Activated CD4-positive, alpha-beta T cell treated with anti-CD3 and anti-CD28 coated beads, Interleukin-2, amount 50 U/mL, for 1 hour (primary cell): ENCODE data around the gene TNKS1BP1.
"Not testable (repeated sequence)": the region's sequence is repeated elsewhere in the genome, so short reads cannot be mapped to it uniquely, and the experiment has no call there.

Experiments used
- DNase-seq: peaks from one replicate; pipeline ENCODE4 v3.0.0-alpha.2; 2020

Gene TNKS1BP1, protein sequence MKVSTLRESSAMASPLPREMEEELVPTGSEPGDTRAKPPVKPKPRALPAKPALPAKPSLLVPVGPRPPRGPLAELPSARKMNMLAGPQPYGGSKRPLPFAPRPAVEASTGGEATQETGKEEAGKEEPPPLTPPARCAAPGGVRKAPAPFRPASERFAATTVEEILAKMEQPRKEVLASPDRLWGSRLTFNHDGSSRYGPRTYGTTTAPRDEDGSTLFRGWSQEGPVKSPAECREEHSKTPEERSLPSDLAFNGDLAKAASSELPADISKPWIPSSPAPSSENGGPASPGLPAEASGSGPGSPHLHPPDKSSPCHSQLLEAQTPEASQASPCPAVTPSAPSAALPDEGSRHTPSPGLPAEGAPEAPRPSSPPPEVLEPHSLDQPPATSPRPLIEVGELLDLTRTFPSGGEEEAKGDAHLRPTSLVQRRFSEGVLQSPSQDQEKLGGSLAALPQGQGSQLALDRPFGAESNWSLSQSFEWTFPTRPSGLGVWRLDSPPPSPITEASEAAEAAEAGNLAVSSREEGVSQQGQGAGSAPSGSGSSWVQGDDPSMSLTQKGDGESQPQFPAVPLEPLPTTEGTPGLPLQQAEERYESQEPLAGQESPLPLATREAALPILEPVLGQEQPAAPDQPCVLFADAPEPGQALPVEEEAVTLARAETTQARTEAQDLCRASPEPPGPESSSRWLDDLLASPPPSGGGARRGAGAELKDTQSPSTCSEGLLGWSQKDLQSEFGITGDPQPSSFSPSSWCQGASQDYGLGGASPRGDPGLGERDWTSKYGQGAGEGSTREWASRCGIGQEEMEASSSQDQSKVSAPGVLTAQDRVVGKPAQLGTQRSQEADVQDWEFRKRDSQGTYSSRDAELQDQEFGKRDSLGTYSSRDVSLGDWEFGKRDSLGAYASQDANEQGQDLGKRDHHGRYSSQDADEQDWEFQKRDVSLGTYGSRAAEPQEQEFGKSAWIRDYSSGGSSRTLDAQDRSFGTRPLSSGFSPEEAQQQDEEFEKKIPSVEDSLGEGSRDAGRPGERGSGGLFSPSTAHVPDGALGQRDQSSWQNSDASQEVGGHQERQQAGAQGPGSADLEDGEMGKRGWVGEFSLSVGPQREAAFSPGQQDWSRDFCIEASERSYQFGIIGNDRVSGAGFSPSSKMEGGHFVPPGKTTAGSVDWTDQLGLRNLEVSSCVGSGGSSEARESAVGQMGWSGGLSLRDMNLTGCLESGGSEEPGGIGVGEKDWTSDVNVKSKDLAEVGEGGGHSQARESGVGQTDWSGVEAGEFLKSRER (N-terminal part only)

DNA sequence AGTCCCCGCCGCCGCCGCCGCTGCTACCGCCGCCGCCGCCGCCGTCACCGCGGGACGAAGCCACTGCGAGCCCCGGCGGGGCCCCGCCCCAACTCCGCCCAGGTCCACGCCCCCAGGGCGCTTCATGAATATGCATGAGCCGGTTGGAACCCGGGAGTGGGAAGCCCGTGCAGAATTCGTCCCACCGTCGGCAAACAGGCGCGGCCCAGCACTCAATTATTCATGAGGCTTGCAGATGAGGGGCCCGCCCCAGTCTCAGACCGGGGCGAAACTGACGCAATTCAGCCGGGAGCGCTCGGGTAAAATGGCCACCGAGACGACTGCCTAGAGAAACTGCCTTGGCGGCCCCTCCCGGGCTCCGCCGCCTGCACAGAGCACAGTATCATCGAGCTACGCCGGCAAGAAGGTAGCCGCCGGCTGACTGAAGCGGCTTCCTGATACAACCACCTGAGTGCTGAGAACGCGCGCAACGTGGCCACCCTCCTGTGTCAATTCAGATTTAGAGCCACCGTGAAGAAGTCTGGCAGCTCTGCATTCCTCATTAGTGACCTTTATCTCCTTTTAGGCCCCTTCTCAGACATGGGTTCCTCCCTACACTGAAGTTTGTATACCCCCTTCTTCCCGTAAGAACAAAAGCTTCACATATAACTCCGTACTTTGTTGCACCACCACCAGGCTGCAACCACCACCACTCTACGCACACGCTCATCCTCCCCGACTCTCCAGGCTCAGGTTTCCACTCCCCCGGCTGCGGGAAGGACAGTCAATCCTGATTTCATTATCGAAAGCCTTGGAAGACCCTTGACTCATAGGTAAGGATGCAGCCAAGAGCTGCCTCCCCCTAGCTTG lies at the start of gene TNKS1BP1:
TSS of gene TNKS1BP1 (minus strand) at position 67 of the 849 bp plus-strand sequence. CDS start 3,067 bp downstream, outside the sequence.
- DNase-seq, result peak; percentile 80

DNA sequence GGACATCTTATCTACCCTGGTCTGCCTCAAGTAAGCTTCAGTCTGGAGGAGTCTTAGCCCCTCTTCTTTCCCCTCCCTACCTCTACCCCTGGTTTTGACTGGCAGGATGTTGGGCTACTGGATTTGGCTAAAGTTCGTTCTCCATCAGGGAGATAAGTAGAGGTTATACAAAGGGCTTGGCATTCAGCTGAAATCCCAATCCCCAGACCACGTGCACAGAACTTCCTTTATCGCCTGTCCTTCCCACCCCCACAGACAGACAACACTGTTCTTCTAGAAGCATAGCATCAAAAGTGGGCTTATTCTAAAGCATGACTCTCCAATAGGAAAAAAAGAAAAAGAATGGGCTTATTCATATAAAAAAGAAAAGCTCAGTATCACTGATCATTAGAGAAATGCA lies 48.4 kb upstream of the TNKS1BP1 start:
- DNase-seq, result no peak

DNA sequence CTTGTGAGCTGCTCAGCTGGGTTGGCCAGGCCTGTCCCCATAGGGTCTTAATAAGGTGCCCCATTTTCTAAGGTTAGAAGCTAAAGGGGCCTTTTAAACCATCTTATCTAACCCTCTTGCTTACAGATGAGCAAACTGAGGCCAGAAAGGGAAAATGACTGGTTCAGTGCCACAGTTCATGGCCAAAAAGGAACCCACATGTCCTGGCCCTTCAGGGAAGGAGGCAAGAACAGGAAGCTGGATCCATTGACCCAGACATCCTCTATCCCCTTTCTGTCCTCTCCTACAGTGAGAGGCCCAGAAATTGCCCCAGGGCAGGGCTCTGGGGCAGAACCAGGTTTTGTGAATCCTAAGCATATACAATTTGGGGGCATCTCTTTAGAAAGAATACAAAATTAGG lies 46.2 kb upstream of the TNKS1BP1 start:
- no peak for DNase-seq

DNA sequence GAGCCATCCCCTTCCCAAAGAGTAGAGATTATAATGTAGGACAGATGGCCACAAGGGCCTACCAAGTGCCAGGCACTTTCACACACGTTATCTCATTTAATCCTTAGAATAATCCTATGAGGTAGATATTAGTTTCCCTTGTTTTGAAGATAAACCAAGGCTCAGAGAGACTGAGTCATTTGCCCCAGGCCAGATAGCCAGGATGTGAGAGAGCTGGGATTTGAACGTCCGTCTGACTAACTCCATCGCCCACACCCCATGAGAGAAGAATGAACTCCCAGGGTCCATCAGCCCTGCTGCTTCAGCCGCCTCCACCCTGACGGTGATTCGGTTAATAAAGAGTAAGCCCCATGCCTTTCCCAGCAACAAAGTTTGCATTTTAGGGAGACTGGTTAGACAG lies 45.5 kb upstream of the TNKS1BP1 start:
- no peak for DNase-seq

DNA sequence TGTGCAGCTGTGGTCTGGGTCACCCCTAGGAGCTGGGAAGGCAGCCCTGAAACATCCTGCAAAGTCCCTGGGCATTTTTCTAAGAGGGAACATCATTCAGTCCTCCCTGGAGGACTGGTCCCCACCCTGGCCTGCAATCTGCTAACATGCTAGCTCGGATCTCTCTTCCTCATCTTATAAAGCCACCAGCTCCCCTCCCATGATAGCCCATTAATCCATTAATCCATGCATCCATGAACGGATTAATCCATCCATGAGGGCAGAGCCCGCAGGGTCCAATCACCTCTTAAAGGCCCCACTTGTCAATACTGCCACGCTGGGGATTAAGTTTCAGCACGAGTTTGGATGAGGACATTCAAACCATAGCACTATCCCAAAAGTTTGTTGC lies 44.1 kb upstream of the TNKS1BP1 start:
- DNase-seq, result no peak

DNA sequence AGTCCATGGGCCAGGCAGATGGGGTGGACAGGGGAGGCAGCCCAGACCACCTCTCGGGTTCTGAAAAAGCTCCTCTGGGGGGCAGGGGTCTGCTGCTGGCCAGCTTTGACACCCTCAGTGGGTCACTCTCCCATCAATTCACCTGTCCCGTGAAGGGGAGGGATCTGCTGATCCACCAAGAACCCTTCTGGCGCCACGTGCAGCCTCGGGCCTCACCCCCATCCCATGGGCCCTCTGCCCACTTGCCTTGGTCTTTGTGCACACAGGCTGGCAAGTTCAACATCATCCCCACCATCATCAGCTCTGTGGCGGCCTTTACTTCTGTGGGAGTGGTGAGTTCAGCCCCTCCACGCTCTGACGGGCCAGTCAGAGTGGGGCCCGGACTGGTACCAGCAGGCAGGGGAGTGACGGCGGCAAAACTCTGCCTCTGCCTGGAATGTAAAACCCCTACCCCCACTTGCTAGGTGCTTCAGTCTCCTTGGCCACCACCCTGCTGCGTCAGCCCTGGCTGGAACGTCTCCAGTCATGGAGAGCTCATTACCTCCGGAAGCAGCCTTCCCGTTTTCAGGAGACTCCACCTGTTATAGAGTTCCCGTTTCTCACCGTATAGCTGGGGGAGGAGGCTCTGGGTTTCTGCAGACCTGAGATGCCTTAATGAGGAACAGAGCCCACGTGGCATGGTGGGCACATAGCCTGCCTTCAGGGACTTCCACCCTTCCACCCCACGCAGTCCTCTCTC lies 43.5 kb upstream of the TNKS1BP1 start:
- DNase-seq, result no peak

DNA sequence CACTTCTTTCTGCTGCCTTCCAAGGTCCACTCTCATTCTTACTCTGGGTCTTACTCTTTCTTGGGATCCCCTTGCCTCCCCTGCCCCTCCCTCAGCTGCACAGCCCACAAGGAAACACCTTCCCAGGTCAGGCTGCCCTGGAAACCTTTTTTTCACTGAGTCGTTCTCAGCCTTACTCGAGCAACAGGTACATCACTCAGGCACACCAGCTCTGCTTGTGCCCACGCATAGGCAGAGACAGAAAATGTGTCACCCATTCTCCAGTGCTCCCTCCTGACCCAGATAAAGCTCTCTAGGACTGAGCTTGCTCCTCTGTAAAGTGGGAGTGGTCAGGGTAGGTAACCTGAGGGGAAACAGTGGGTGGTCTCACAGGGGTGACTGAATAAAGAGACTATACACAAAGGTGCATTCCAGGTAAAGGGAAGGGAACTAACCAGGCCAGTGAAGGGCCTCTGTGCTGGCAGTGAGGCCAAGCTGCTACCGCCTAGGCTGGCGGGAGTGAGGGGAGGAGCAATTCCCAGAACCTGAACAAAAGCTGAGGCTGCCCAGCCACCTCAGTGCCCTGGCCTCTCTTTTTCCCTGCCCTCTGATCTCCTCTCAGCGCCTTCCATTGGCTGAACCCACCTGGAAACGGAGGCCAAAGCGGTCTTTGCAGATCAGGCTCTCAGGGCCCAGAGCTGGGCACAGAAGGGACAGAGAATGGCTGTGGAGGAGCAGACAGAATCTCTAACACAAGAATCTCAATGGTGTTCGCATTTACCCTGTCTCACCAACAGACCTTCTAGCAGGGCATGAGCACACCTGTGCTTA lies 40.3 kb upstream of the TNKS1BP1 start:
- no peak for DNase-seq

DNA sequence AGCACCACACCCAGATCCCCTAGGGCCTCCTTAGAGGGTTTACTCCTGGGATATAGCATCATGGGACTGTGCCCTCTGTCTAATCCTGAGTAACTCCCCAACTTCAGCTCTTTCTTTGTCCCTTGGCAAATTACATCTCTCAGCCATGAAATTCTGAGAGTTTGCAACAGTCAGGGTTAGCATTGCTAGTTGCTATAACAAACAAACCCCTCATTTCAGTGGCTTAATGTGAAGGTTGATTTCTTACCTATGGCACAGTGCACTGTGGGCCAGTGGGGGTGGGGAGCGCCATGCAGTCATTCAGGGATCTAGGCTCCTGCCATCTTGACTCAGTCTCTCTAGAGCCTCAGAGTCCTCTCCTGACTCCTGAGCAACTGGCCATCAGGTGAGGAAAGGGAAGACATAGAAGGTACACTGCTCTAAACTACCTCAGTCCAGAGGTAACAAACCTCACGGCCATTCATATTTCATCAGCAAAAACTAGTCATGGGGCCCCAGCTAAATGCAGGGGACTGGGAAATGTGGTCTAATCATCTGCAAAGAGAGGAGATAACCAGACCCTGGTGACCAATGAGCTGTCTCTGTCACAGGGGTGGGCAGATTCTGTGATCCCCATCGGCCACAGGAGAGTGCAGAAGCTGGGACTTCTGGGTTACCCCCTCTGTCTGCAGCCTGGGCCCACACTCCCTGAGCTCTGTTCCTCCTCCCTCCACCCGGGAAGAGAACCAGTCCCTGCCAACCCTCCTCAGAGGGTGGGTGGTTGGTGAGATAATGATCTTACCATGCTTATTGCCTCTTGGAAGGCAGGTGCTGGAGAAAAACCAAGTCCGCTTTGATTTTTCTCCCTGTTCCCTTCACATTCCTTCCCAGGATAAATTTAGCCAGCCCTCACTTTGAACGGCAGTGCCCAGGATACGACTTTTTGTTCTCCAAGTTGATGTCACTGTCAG lies 38.7 kb upstream of the TNKS1BP1 start:
- DNase-seq, result no peak

DNA sequence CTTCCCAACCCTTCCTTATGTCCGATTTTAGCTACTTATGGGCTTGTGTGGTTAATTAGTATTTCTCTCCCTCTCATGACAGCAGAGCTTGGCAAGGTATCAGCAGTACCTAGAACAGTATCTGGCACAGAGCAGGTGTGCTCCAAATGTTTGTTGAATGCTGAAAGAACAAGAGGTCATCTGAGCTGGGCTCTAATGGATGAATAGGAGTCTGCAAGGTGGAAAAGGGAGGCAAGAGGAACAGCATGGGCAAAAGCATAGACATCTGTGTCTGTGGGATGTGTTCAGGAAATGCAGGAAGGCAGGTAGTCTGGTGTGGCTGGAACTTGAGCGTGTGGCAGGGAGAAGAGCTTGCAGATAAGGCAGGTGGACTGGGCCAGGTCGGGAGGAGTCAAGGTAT lies 37.2 kb upstream of the TNKS1BP1 start:
- DNase-seq, result no peak

DNA sequence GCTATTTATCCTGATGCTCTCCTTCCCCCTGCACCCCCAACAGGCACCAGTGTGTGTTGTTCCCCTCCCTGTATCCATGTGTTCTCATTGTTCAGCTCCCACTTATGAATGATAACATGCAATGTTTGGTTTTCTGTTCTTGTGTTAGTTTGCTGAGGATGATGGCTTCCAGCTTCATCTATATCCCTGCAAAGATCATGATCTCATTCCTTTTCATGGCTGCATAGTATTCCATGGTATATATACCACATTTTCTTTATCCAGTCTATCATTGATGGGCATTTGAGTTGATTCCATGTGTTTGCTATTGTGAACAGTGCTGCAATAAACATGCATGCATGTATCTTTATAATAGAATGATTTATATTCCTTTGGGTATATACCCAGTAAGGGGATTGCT lies 36.7 kb upstream of the TNKS1BP1 start:
- not testable (repeated sequence) for DNase-seq

DNA sequence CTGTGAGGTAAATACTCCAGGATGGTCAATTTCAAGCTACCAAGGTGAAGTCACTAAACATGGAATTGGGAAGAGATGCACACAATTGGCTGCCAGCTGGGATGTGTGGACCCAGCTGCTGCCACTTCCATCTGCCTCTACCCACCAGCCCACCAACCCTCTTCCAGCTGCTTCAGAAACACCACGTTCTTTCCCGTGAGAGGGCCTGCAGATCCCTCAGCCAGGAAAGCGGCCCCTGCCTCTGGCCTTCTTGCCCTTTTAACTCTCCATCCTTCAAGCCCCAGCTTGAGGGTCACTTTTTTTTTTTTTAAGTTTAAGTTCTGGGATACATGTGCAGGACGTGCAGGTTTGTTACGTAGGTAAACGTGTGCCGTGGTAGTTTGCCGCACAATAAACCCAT lies 36.2 kb upstream of the TNKS1BP1 start:
- DNase-seq, result no peak

DNA sequence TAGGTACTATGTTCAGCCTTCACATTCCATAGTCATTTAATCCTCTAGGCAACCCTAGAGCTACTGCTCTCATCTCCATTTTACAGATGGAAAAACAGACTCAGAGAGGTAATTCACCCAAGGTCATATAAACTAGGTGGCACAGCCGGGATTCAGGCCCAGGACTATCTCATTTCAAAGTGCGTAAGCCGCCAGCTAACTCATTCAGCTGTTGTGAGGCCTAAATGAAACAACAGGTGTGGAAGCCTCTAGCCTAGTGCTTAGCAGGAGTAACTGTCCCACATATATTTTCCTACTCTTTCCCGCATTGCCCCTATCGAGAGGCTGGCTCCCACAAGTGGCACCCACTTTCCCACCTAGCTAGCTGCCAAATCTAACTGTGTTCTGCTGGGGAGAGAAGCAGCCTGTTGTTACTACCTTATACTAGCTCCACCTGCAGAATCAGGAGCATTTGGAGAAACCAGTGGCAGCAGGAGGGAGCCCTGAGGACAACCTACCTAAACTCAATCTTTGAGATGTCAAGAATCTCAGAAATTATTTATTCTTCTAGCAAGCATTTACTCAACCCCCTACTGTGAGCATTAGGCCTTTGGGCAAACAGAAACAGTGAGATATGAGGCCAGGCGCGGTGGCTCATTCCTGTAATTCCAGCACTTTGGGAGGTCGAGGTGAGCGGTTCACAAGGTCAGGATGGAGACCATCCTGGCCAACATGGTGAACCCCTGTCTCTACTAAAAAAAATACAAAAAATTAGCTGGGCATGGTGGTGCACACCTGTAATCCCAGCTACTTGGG lies 35.3 kb upstream of the TNKS1BP1 start:
- DNase-seq, result no peak

DNA sequence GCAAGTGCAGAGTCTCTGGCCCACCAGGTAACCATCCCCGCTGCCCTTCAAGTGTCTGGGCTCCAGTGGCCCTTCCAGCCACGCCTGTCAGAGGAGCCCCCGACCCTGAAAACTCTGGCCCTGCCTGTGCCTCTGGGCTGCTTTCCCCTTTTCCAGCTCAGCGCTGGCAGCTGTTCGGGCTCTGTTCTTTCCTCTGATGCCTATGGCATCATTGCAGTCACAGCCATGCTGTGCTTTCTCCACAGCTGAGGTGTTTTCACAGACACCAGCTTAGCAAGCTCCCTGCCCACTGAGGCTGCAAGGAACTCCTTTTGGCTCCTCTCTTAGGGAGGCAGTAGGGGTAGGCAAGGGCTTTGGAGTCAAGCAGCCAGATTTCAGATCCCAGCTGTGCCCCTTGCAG lies 34.6 kb upstream of the TNKS1BP1 start:
- DNase-seq, result no peak

DNA sequence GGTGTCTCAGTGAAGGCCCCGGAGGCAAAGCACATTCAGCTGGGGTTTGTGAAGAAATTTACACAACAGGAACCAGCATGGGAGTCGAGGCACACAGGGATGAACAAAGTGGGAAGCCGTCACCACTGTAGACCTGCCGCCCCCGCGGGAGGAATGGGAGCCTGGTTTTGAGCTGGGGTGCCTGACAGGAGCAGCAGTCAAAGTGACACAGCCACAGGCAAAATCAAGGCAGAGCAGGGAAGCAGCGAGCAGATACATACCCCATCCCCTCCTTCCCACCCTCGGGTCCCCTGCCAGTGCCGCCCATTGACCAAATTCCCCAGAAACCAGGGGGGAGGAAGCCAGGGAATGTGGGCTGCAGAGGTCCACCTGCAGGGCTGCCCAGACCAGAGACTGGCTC lies 34.2 kb upstream of the TNKS1BP1 start:
- DNase-seq, result no peak

DNA sequence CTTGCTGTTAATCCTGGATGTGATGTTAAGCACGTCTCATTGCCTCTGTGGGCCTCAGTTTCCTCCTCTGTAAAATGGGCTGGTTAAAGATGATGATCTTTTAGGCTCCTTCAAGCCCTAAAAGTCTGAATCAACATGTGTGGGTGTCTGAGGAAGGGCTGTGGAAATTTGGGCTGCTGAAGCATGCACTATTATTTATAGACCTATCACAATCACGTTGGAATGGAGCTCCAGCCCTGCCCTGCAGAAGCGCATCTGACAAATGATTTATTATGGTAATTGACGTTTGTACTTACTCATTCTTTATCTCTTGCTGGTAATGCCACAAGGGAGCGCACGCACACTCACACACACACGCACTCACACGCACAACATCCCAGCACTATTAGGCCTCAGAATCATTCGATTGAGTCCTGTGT lies 33.8 kb upstream of the TNKS1BP1 start:
- no peak for DNase-seq

DNA sequence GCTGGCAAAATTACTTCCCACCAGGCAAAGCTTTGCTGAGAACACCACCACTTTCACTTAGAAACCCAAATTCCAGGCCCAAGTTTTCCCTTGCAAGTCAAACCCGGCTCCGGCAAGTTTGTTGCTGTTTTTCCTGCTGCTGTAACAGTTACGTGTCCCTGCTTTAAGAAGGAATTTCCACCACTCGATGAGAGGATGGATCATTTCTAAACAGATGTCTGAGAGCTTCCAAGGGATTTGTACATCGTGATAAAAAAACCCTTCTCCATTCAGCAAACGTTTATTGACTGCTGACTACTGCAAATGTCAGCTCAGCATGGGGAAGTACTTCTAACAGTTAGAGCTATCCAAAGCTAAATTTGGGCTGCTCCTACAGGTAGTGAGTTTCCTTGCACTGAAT lies 33.1 kb upstream of the TNKS1BP1 start:
- DNase-seq, result no peak

DNA sequence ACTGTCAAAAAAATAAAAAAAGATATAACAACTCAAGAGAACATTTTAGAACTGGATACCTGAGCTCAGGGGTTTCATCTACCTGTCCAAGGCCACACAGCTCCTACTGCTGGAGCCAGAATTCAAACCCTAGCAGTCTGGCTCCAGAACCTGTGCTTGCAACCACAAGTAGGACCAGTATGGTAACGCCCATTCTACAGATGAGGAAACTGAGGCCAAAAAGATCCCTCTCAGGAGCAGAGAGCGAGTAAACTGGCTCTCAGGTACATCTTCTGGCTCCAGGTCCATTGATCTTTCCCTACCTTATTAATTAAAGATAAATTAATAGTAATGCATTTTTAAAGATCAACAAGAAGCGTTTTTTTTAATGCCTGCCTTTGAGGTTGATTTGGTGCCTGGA lies 32.6 kb upstream of the TNKS1BP1 start:
- DNase-seq, result no peak

DNA sequence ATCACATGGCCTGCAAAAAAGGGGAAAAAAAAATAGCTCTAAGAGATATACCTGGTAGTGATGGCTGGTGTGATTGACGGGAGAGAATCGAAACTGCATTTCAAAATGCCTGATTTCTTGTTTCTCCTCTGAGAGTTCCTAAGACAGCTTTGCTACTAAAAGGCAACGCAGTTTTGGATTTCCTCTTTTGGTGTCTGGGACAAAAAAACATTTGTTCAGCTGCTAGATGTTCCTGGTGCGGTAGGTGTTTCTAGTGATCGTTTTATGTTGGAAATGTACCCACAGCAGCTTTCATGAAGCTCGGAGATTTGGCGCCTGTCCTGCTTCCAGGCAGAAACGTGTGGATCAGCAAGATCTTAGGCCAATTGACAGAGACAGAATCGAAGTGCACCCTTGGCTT lies 31.5 kb upstream of the TNKS1BP1 start:
- no peak for DNase-seq

DNA sequence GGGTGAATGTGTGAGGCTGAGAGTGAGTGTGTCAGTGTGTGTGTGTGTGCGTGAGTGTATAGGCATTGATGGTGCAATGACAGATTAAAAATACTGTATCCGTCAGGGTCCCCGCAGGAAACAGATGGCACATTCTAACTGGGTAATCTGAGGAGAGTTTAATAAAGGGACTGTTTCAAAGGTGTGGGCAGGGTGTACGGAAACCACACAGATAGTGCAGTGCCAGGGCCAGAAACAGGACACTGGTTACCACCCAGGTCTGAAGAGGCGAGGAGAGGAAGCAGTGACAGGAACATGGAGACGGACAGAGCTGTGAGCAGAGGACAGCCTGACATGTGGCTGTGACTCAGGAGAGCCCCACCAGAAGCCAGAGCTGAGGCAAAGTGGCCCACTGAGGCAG lies 29.9 kb upstream of the TNKS1BP1 start:
- no peak for DNase-seq
